Fibroblast of villous mesenchyme (primary cell): ENCODE measurements around the gene MYO5A. TPM values are rescaled to one million over a fixed set of nuclear protein-coding genes. Genes with fewer than 3 reads are reported as not detected.

Source experiments
- DNase-seq: peaks from one replicate; pipeline ENCODE4 v3.0.0-alpha.2; 2010; ENCODE audit warnings: low read depth
- H3K4me3 ChIP-seq: 2 replicates; pipeline ENCODE4 v1.5.1; 2011; ENCODE audit warnings: low read depth, mild to moderate bottlenecking, low read length
- CTCF ChIP-seq: IDR thresholded peaks from 2 replicates; pipeline ENCODE4 v1.5.1; 2012; ENCODE audit warnings: low read depth, mild to moderate bottlenecking, low read length; ENCODE audit not compliant: insufficient read depth
- total RNA-seq: library from RNA; depleted of rRNA; stranded (reverse); fragments of >200 nt; gene quantifications from 2 replicates; pipeline ENCODE4 v1.2.3, GENCODE V29; 2012

Gene MYO5A
- total RNA-seq, 1 donor: 53.1 TPM

GRCh38 chr15:52292780-52293392 lies 235.8 kb downstream of the MYO5A start:
- H3K4me3 ChIP-seq: no peak overlapping the region
- TF ChIP-seq CTCF: no peak
- DNase-seq: no peak

- TF ChIP-seq CTCF: no peak
- no peak overlapping the region for H3K4me3 ChIP-seq
- no peak for DNase-seq
Measured at GRCh38 chr15:52291204-52291603, 237.5 kb downstream of the MYO5A start.

GRCh38 chr15:52290800-52291199 lies 237.9 kb downstream of the MYO5A start:
- TF ChIP-seq CTCF: no peak
- H3K4me3 ChIP-seq: no peak overlapping the region
- no peak for DNase-seq

- no peak overlapping the region for H3K4me3 ChIP-seq
- no peak for DNase-seq
- no peak for TF ChIP-seq CTCF
Measured at GRCh38 chr15:52290329-52290728, 238.4 kb downstream of the MYO5A start.

GRCh38 chr15:52289629-52290081 lies 239.0 kb downstream of the MYO5A start:
- no peak overlapping the region for H3K4me3 ChIP-seq
- DNase-seq: no peak
- TF ChIP-seq CTCF: no peak

- no peak for TF ChIP-seq CTCF
- no peak for DNase-seq
- no peak overlapping the region for H3K4me3 ChIP-seq
Measured at GRCh38 chr15:52288986-52289385, 239.7 kb downstream of the MYO5A start.
